SK-N-SH treated with all-trans-retinoic acid at 6 μM for 48 hours (cell line): ENCODE data around the gene HNRNPUL1.

Experiments used
- BACH2 ChIP-seq: fragments of 250-450 bp; sonication (Bioruptor Pico); IDR thresholded peaks from 2 replicates; pipeline ENCODE4 v1.9.0; 2021; ENCODE audit warnings: mild to moderate bottlenecking, borderline replicate concordance
- CSDC2 ChIP-seq: fragments of 250-450 bp; sonication (Bioruptor Pico); IDR thresholded peaks from 2 replicates; pipeline ENCODE4 v1.5.0; 2020; ENCODE audit warnings: mild to moderate bottlenecking, moderate library complexity
- RARB ChIP-seq: fragments of 250-450 bp; sonication (Bioruptor Pico); IDR thresholded peaks from 2 replicates; pipeline ENCODE4 v1.8.0; 2021; ENCODE audit warnings: mild to moderate bottlenecking, moderate library complexity
- SNAI2 ChIP-seq: fragments of 250-450 bp; sonication (Bioruptor Pico); IDR thresholded peaks from 2 replicates; pipeline ENCODE4 v1.5.0; 2020; ENCODE audit warnings: mild to moderate bottlenecking, moderate library complexity
- ZFP30 ChIP-seq: fragments of 450-650 bp; formaldehyde crosslinking; IDR thresholded peaks from 2 replicates; pipeline ENCODE4 v1.5.0; 2022; ENCODE audit warnings: mild to moderate bottlenecking, moderate library complexity
- TF ChIP-seq, protein P1 (sequence below): fragments of 250-450 bp; sonication (Bioruptor Pico); IDR thresholded peaks from 2 replicates; pipeline ENCODE4 v1.8.0; 2020; ENCODE audit warnings: mild to moderate bottlenecking, moderate library complexity, borderline replicate concordance
- TF ChIP-seq, protein P2 (sequence below): fragments of 250-450 bp; sonication (Bioruptor Pico); IDR thresholded peaks from 2 replicates; pipeline ENCODE4 v1.5.1; 2020; ENCODE audit warnings: low read depth, mild to moderate bottlenecking, moderate library complexity

DNA sequence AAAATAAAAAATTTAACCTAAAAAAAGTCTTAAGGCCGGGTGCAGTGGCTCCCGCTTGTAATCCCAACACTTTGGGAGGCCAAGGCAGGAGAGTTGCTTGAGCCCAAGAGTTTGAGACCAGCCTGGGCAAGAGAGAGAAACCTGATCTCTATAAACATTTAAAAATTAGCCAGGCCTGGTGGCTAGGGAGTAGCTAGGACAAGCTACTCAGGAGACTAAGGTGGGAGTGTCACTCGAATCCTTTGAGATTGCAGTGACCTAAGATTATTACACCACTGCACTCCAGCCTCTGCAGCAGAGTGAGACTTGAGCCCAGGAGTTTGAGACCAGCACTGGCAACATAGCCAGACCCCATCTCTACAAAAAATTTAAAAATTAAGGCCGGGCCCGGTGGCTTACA lies 46.9 kb downstream of the HNRNPUL1 start:
- no peak for TF ChIP-seq CSDC2 (CRISPR knock-in tag)
- TF ChIP-seq, protein P1, sequence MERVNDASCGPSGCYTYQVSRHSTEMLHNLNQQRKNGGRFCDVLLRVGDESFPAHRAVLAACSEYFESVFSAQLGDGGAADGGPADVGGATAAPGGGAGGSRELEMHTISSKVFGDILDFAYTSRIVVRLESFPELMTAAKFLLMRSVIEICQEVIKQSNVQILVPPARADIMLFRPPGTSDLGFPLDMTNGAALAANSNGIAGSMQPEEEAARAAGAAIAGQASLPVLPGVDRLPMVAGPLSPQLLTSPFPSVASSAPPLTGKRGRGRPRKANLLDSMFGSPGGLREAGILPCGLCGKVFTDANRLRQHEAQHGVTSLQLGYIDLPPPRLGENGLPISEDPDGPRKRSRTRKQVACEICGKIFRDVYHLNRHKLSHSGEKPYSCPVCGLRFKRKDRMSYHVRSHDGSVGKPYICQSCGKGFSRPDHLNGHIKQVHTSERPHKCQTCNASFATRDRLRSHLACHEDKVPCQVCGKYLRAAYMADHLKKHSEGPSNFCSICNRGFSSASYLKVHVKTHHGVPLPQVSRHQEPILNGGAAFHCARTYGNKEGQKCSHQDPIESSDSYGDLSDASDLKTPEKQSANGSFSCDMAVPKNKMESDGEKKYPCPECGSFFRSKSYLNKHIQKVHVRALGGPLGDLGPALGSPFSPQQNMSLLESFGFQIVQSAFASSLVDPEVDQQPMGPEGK (CRISPR knock-in tag): no peak
- TF ChIP-seq, protein P2, sequence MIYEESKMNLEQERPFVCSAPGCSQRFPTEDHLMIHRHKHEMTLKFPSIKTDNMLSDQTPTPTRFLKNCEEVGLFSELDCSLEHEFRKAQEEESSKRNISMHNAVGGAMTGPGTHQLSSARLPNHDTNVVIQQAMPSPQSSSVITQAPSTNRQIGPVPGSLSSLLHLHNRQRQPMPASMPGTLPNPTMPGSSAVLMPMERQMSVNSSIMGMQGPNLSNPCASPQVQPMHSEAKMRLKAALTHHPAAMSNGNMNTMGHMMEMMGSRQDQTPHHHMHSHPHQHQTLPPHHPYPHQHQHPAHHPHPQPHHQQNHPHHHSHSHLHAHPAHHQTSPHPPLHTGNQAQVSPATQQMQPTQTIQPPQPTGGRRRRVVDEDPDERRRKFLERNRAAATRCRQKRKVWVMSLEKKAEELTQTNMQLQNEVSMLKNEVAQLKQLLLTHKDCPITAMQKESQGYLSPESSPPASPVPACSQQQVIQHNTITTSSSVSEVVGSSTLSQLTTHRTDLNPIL: no peak
- TF ChIP-seq SNAI2 (CRISPR knock-in tag): no peak
- no peak for TF ChIP-seq ZFP30
- no peak for TF ChIP-seq RARB (CRISPR knock-in tag)
- no peak for TF ChIP-seq BACH2 (CRISPR knock-in tag)
